IMR-90 (cell line): Measurements from ENCODE around the gene INMT. TPM values are rescaled to one million over a fixed set of nuclear protein-coding genes. Genes with fewer than 3 reads are reported as not detected.

Source experiments
- ATAC-seq: fragments of 200-7000 bp; cut with Tn5 transposase; 2 replicates; pipeline ENCODE4 v1.9.1; 2020; ENCODE audit warnings: low read depth, mild to moderate bottlenecking, moderate library complexity
- BruUV-seq: library from RNA; stranded (reverse); fragments of 400-500 nt; replicated peaks from 2 replicates; lab custom pipeline; 2021; lab: Mats Ljungman, UMichigan
- CTCF ChIA-PET: fragments of 300-600 bp; formaldehyde crosslinking; extraction: SDS; loops from one replicate; lab custom pipeline; 2021; ENCODE audit warnings: antibody characterized with exemption; lab: Yijun Ruan, JAX
- POLR2A ChIA-PET: fragments of 300-600 bp; sonication (Branson Sonifier 250); formaldehyde crosslinking; loops from one replicate; lab custom pipeline; 2022; ENCODE audit warnings: antibody characterized with exemption; ENCODE audit not compliant: unreplicated experiment; lab: Charles Lee
- DNase-seq: peaks from one replicate; pipeline ENCODE4 v3.0.0; 2013
- H2AFZ ChIP-seq: replicated peaks from 2 replicates; pipeline ENCODE3; 2013; ENCODE audit warnings: low read length, mild to moderate bottlenecking; ENCODE audit not compliant: poor library complexity
- H2AK5ac ChIP-seq: 2 replicates; pipeline ENCODE4 v1.6.1; 2013; ENCODE audit warnings: low read depth, low read length, inconsistent platforms
- H2AK9ac ChIP-seq: replicated peaks from 2 replicates; pipeline ENCODE3; 2013; ENCODE audit warnings: mild to moderate bottlenecking, low read depth, low read length, moderate library complexity; ENCODE audit not compliant: poor library complexity
- H2BK120ac ChIP-seq: 2 replicates; pipeline ENCODE4 v1.6.1; 2013; ENCODE audit warnings: low read depth, low read length, inconsistent platforms
- H2BK15ac ChIP-seq: 3 replicates; pipeline ENCODE4 v1.6.1; 2013; ENCODE audit warnings: low read depth, low read length, inconsistent platforms
- H2BK20ac ChIP-seq: 2 replicates; pipeline ENCODE4 v1.6.1; 2013; ENCODE audit warnings: low read depth, mild to moderate bottlenecking, inconsistent platforms, low read length, moderate library complexity
- H2BK5ac ChIP-seq: 2 replicates; pipeline ENCODE4 v1.6.1; 2013; ENCODE audit warnings: mild to moderate bottlenecking, low read depth, low read length, inconsistent platforms; ENCODE audit not compliant: poor library complexity, severe bottlenecking
- H3K14ac ChIP-seq: replicated peaks from 2 replicates; pipeline ENCODE4 v1.6.1; 2013; ENCODE audit warnings: low read depth, low read length, inconsistent platforms
- H3K18ac ChIP-seq: 2 replicates; pipeline ENCODE4 v1.6.1; 2013; ENCODE audit warnings: low read depth, low read length, control low read depth
- H3K23ac ChIP-seq: 2 replicates; pipeline ENCODE4 v1.6.1; 2013; ENCODE audit warnings: low read depth, low read length, inconsistent platforms
- H3K27ac ChIP-seq: 2 replicates; pipeline ENCODE4 v1.5.1; 2013; ENCODE audit warnings: mild to moderate bottlenecking, control low read depth, low read length; ENCODE audit not compliant: insufficient read depth
- H3K27me3 ChIP-seq: 2 replicates; pipeline ENCODE4 v1.6.1; 2013; ENCODE audit warnings: low read length; ENCODE audit not compliant: control insufficient read depth, insufficient read depth
- H3K36me3 ChIP-seq: 2 replicates; pipeline ENCODE4 v1.6.1; 2013; ENCODE audit warnings: low read length, mixed read lengths; ENCODE audit not compliant: control insufficient read depth, insufficient read depth
- H3K4ac ChIP-seq: 2 replicates; pipeline ENCODE4 v1.6.1; 2013; ENCODE audit warnings: low read depth, low read length, inconsistent platforms
- H3K4me1 ChIP-seq: 2 replicates; pipeline ENCODE4 v1.6.1; 2013; ENCODE audit warnings: low read length, mixed read lengths; ENCODE audit not compliant: control insufficient read depth, insufficient read depth
- H3K4me2 ChIP-seq: 2 replicates; pipeline ENCODE4 v1.6.1; 2013; ENCODE audit warnings: low read depth, mild to moderate bottlenecking, control low read depth, low read length, moderate library complexity
- H3K4me3 ChIP-seq: 2 replicates; pipeline ENCODE4 v1.5.1; 2013; ENCODE audit warnings: low read depth, mild to moderate bottlenecking, control low read depth, low read length, moderate library complexity; ENCODE audit not compliant: insufficient read depth
- H3K56ac ChIP-seq: 2 replicates; pipeline ENCODE4 v1.6.1; 2013; ENCODE audit warnings: low read length, inconsistent platforms; ENCODE audit not compliant: insufficient read depth; ENCODE audit errors: extremely low read depth
- H3K79me1 ChIP-seq, 2 experiments: 2 replicates each; pipeline ENCODE4 v1.6.1; 2013; ENCODE audit warnings: low read length in 2 of 2, inconsistent platforms in 1 of 2, low read depth in 1 of 2
- H3K9ac ChIP-seq: 2 replicates; pipeline ENCODE4 v1.6.1; 2013; ENCODE audit warnings: low read depth, low read length, control low read depth
- H3K9me1 ChIP-seq: 2 replicates; pipeline ENCODE4 v1.6.1; 2013; ENCODE audit warnings: low read length, inconsistent platforms; ENCODE audit not compliant: insufficient read depth
- H3K9me3 ChIP-seq: 2 replicates; pipeline ENCODE4 v1.6.1; 2013; ENCODE audit warnings: low read length; ENCODE audit not compliant: control insufficient read depth, insufficient read depth
- H4K20me1 ChIP-seq: 2 replicates; pipeline ENCODE4 v1.6.1; 2013; ENCODE audit warnings: low read length, inconsistent platforms; ENCODE audit not compliant: insufficient read depth
- H4K5ac ChIP-seq: 2 replicates; pipeline ENCODE4 v1.6.1; 2013; ENCODE audit warnings: mild to moderate bottlenecking, low read depth, low read length, control low read depth
- H4K8ac ChIP-seq, 2 experiments: 2 replicates each; pipeline ENCODE4 v1.6.1; 2013; ENCODE audit warnings: low read depth in 2 of 2, low read length in 2 of 2, control low read depth in 1 of 2, inconsistent platforms in 1 of 2
- H4K91ac ChIP-seq: 2 replicates; pipeline ENCODE4 v1.6.1; 2013; ENCODE audit warnings: low read depth, low read length, inconsistent platforms; ENCODE audit not compliant: insufficient read depth
- CTCF ChIP-seq: conservative IDR thresholded peaks from 2 replicates; pipeline ENCODE4 v1.5.1; 2012; ENCODE audit warnings: mild to moderate bottlenecking, low read depth, low read length, improper control_type of control experiment
- ELK1 ChIP-seq: fragments of 150-350 bp; IDR thresholded peaks from 2 replicates; pipeline ENCODE4 v1.6.1; 2016; ENCODE audit warnings: low read depth, mild to moderate bottlenecking, low read length, moderate library complexity, borderline replicate concordance
- MAFK ChIP-seq: IDR thresholded peaks from 2 replicates; pipeline ENCODE4 v1.6.1; 2012; ENCODE audit warnings: low read depth, low read length, improper control_type of control experiment
- NFE2L2 ChIP-seq: fragments of 150-350 bp; IDR thresholded peaks from 2 replicates; pipeline ENCODE4 v1.6.1; 2016; ENCODE audit warnings: low read depth, mild to moderate bottlenecking, low read length
- RAD21 ChIP-seq: IDR thresholded peaks from 2 replicates; pipeline ENCODE4 v1.6.1; 2012; ENCODE audit warnings: low read length, improper control_type of control experiment
- SMC3 ChIP-seq: fragments of 150-350 bp; IDR thresholded peaks from 2 replicates; pipeline ENCODE4 v1.6.1; 2016; ENCODE audit warnings: low read depth, mild to moderate bottlenecking, antibody characterized with exemption, low read length, moderate library complexity
- WGBS, 2 experiments: methylation state at CpG; one replicate each; pipeline versions ENCODE4 v1.1.5 to v1.1.7; 2013; ENCODE audit warnings: missing lambda C conversion rate in 2 of 2; ENCODE audit not compliant: insufficient read length in 1 of 2; ENCODE audit errors: extremely low coverage in 2 of 2; 5-methylcytosine and 5-hydroxymethylcytosine counted together
- dilution Hi-C: fragments of 300-500 bp; cut with HindIII; formaldehyde crosslinking; loops from one replicate; pipeline ENCODE4 v1.14.3; 2018; ENCODE audit warnings: low sequenced_read_pairs; ENCODE audit not compliant: unreplicated experiment
- in situ Hi-C: fragments of 300-500 bp; cut with MboI; formaldehyde crosslinking; loops from 3 replicates; pipeline ENCODE4 v1.14.3; 2019; ENCODE audit warnings: low sequenced_read_pairs, inconsistent platforms, mixed read lengths
- intact Hi-C: fragments of 100-400 bp; cut with micrococcal nuclease; formaldehyde crosslinking; loops from 2 replicates; pipeline ENCODE4 v1.10.0; 2022
- polyA plus RNA-seq, 3 experiments: library from polyadenylated mRNA; depleted of rRNA; stranded (reverse); fragments of >200 nt; gene quantifications; 2 replicates each; pipeline ENCODE4 v1.2.3, GENCODE V29; 2012; ENCODE audit warnings: low replicate concordance in 1 of 3
- total RNA-seq: library from RNA; depleted of rRNA; stranded (reverse); fragments of >200 nt; gene quantifications from 2 replicates; pipeline ENCODE4 v1.2.3, GENCODE V29; 2012

INMT gene
- total and polyA plus RNA-seq, 2 of the 4 experiments (the other 2 are of a cell fraction), result 0.39 to 2.2 TPM

- Histone ChIP-seq H2BK120ac (no peak overlapping the region), H3K36me3 (no peaks in the 10 kb centered on the region), H4K91ac (no peak overlapping the region), H4K8ac (no peak overlapping the region), H3K18ac (no peak overlapping the region), H4K5ac (no peak overlapping the region), H2AK9ac (no peak overlapping the region), H3K9me3 (no peaks in the 10 kb centered on the region; the same call in 1 of the 2 replicates), H3K4me3 (no peak overlapping the region), H3K23ac (no peak overlapping the region), H3K9ac (no peak overlapping the region), H2BK15ac (no peak overlapping the region), H3K9me1 (no peaks in the 10 kb centered on the region), H3K14ac (no peak overlapping the region), H3K4me2 (no peak overlapping the region), H4K20me1 (no peaks in the 10 kb centered on the region), H2BK20ac (no peak overlapping the region), H3K27ac (no peak overlapping the region), H3K79me1 (no peaks in the 10 kb centered on the region), H2AK5ac (0 out of 2 replicates have a peak overlapping the region, but pooled peaks have one; percentile 8), H3K4me1 (no peaks in the 10 kb centered on the region), H2AFZ (peak overlapping the region; percentile 82), H2BK5ac (no peak overlapping the region), H3K4ac (no peak overlapping the region), H3K56ac (no peak overlapping the region), H3K27me3 (peaks cover 11% of the 10 kb centered on the region)
- CTCF ChIA-PET, result interaction anchor here (0.6 to 1.4 kb wide), 7 partner anchors 9 to 302 kb away, joined by 3 to 6 read pairs (median 3); partner anchors contain the start of gene INMT
- DNase-seq, result peak; percentile 55
- ATAC-seq, result peak; percentile 93
- POLR2A ChIA-PET, result no interaction called here
- intact Hi-C loops (loop anchor here (2.0 to 5.0 kb wide), 4 partner anchors 113 to 242 kb away; no protein-coding TSS in a partner anchor), in situ Hi-C loops (no loop called here), dilution Hi-C loops (no loop called here)
- TF ChIP-seq MAFK (no peak), RAD21 (peak; percentile 86), ELK1 (no peak), CTCF (peak; percentile 94), SMC3 (peak; percentile 80), NFE2L2 (no peak)
- BruUV-seq, result no TSS peak
- 76% methylated on average over 6 of the region's 14 CpGs; no CpG with 5 or more reads in 1 of the 2 experiments for WGBS, 2 experiments
Measured at GRCh38 chr7:30740417-30741181, 11.3 kb upstream of the INMT start.
